HG02759 (cell line): ENCODE measurements around the gene TRIM66.

Source experiments
- ATAC-seq: cut with Tn5 transposase; IDR thresholded peaks from one replicate; pipeline ENCODE4 v1.9.1; 2021; ENCODE audit warnings: mild to moderate bottlenecking, moderate library complexity; ENCODE audit not compliant: unreplicated experiment

The TRIM66 gene

DNA sequence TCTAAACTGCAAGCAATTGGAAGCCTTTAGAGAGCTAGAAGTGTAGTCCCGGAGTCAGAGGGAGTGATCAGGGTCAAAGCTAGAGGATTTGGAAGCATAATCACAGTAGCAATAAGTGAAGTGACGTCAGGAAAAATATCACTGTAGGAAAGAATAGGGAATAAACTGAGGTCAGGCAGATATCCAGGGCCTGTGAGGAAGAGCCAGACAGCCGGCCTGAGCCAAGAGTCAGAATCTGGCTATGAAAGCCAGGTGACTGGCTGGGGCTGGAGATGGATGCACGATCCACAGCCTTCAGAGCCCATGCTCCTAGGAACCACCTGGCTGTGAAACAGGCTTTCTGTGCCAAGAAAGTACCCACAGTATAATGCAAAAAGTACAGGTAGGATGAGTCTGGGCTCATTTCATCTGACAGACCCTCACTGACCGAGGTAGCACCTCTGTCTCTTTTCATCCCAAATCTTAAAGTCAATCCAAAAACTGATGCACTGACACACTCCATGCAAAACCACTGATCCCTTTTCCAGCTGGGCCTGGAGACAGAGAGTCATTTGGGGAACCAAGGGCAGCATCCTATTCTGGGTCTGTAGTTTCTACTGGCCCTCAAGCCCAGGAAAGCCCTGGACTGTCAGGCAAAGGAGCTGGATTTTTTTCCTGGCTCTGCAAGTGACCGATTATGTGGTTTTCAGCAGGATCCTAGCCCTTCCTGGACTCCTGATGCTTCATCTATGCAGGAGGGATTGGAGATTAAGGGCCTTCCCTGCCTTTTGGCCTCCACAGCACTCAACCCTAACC, 21.3 kb downstream of the TRIM66 start:
- ATAC-seq = no peak

DNA sequence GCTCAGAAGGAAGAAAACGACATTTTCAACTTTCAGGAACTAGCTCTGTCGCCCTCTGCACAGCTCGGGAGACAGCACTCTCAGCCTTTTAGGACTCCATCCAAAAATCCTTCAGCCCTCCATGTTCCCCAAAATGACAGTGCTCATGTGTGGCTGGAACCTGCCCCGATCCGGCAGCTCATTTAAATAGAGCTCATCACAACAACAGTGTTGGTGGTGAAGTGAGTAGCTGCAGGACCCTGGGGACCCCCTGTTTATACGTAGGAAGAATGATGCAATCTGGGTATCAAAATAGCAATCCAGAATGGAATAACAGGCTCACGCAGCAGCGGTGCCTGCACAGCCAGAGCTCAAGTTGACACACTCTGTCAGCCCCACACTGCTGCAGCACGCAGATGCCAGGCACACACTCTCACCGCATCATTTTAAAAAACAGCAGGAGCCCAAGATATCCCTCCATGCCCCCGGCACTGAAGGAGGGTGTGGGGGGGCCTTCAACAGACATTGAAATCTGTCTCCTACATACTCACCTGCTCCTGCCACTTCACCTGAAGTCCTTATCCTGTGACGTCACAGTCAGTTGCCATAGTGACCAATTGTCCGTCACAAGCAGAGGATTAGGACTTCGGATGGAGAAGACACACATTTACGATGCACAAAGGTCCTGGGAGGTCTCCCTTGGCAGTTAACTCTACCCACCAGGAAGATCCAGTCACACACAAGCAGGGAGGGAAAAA, 24.0 kb downstream of the TRIM66 start:
- no peak for ATAC-seq

- no peak for ATAC-seq
Measured at GRCh38 chr11:8656291-8656690, 26.2 kb downstream of the TRIM66 start.

DNA sequence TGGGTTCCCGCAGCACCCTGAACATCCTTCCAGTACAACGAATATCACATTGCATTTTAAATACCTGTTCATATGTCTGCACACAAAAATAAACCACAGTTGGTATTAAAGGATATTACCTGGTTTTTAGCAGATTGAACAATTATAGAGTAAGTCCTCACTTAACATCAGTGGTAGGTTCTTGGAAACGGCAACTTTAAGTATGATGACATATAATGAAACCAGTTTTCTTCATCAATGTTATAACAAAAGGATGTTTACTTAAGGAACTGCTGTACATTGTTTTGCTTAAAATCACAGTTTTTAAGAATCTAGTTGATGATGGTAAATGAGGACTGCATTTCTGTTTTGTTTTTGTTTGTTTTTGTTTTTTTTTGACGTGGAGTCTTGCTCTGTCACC, 28.0 kb downstream of the TRIM66 start:
- ATAC-seq = no peak

DNA sequence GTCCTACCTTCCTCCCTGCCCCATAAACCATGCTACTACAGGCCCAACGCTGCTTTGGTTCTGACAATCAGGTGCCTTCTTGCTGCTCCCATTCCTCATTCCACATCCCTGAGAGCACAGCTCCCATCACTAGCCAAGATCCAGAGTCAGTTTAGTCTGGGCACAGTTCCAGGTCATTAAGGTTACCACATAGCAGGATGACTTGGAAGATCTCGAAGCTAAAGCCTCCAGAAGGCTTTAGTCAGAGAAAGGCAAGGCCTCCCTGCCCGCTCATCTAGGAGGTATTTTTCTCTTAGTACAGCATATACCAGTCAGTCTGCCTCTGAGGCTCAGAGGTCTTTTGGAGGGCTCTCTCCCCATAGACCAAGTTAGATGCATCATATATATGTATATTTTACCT, 30.3 kb downstream of the TRIM66 start:
- ATAC-seq = no peak

GRCh38 chr11:8650401-8650990, 32.0 kb downstream of the TRIM66 start:
- ATAC-seq = no peak

- ATAC-seq = no peak
Measured at GRCh38 chr11:8649361-8649760, 33.1 kb downstream of the TRIM66 start.

- ATAC-seq = no peak
Measured at GRCh38 chr11:8646873-8647272, 35.6 kb downstream of the TRIM66 start.

- ATAC-seq = no peak
Measured at GRCh38 chr11:8642196-8642841, 40.1 kb downstream of the TRIM66 start.

GRCh38 chr11:8641332-8641731, 41.1 kb downstream of the TRIM66 start:
- ATAC-seq = no peak

DNA sequence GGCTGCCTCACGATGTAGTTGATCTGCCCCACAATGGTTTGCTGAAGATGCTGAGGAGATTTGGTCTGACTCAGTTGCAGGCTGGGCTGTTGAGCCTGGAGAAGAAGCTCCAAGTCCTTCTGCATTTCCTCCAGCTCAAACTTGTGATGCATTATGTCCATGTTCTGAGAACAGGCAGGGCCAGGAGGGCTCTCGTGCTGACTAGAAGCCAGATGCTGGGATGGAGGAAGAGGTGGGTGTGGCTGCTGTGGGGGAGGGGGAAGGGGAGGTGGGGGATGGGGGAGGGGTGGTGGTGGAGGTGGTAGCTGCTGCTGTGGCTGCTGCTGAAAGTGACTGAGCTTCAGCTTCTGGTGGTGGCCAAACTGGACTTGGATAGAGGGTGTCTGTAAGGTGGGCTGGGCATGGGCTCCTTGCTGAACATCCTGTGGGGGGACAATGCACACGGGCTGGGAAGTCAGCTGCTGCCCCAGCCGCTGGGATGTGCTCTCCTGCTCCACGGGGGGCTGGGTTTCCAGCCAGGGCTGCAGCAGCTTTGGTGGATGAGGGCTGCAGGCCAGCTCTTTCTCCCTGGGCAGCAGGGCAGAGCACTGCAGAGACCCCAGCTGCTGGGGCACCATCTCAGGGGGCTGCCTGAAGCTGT, 42.1 kb downstream of the TRIM66 start:
- ATAC-seq = no peak

GRCh38 chr11:8639655-8640054, 42.8 kb downstream of the TRIM66 start:
- no peak for ATAC-seq

DNA sequence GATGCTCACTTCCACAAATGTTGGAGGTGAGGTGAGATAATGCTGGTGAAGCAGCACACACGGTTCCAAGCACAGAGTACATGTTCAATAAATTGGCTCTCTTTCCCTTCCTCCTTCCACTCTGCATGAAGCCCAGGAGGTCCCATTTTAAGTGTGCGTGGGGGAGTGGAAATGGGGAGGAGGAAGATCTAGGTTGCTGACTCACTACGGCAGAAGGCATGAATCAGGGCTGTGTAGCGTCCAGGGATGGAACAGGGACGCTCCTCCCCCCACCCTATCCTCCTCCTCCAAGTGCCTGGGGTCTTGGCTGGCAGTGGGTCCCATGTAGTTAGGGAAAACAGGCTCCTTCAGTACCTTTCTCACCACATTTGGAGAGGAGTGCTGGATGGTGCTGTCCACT, 44.2 kb downstream of the TRIM66 start:
- no peak for ATAC-seq

DNA sequence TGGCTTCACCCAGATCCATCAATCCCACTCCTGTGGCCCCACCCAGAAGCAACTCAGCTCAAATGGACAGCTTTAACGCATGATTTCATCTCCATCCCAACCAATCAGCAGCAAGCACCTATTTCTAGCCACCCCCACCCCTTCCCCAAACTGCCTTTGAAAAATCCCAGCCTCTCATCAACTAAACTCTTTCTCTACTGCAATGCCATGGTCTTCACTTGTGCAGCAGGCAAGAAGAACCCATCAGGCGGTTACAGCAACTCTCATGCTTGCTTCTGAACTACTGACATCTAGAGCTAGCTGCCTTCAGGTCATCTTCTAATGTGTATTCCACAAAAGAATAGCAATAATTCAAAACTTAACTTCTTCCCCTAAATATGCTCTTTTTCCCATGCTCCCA, 46.3 kb downstream of the TRIM66 start:
- no peak for ATAC-seq

GRCh38 chr11:8634498-8634897, 48.0 kb downstream of the TRIM66 start:
- ATAC-seq = no peak

- no peak for ATAC-seq
Measured at GRCh38 chr11:8631395-8632118, 50.9 kb downstream of the TRIM66 start.

GRCh38 chr11:8624698-8625097, 57.8 kb downstream of the TRIM66 start:
- ATAC-seq = no peak

DNA sequence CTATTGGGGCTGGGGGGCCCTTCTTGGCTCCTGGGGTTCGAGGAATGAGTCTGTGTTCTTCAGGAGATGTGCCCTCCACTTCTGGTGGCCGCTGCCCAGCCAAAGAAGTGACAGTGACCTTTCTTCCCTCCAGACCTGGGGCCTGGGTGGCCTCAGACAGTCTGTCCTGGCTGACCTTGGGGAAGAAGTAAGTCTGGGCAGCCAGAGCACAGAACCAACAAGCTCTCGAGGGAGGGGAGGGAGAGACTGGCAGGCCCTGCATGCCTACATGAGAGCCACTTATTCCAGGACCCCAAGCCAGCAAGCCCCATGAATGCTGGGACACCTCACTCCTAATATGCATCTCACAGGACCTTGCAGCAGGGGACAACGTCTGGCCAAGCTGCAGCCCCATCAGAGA, 61.3 kb downstream of the TRIM66 start:
- ATAC-seq = no peak

DNA sequence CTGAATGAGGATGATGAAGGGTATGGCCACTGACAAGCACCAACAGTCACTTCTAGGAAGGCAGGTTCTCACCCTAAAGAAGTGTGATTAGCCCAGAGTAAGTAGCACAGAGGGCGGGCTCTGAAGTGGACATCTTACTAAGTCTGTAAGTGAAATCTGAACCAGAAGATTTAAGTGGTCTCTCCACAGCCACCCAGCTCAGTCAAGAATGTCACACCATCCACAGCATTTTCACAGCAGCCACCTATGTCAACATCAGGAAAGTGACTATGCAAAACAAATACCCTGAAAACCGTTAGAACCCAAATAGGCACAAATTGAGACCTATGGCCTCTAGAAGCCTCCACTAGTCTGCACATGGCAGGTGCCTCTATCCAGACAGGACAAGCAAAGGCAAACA, 65.4 kb downstream of the TRIM66 start:
- no peak for ATAC-seq

- no peak for ATAC-seq
Measured at GRCh38 chr11:8615291-8616032, 67.0 kb downstream of the TRIM66 start.
